A549 (cell line): ENCODE data around the gene NXPH4. TPM values are rescaled to one million over a fixed set of nuclear protein-coding genes. Genes with fewer than 3 reads are reported as not detected.

ENCODE experiments used
- ATAC-seq, 2 experiments: fragments of 200-7000 bp in 1 of 2; fragments of >200 bp in 1 of 2; cut with Nextera tagmentation in 1 of 2; cut with Tn5 transposase in 1 of 2; 3 replicates each; pipeline versions ENCODE4 v1.8.0 to v1.9.1; 2018 to 2020; ENCODE audit warnings: mild to moderate bottlenecking in 1 of 2, moderate library complexity in 1 of 2
- CTCF ChIA-PET: fragments of 300-600 bp; sonication (Branson Sonifier 250); formaldehyde crosslinking; extraction: SDS; loops from one replicate; lab custom pipeline; 2021; ENCODE audit warnings: antibody characterized with exemption, inconsistent platforms; lab: Yijun Ruan, JAX
- POLR2A ChIA-PET: fragments of 350-600 bp; formaldehyde crosslinking; extraction: SDS; loops from one replicate; lab custom pipeline; 2021; ENCODE audit warnings: antibody characterized with exemption, inconsistent platforms; lab: Yijun Ruan, JAX
- DNase-seq, 2 experiments: peaks; one replicate each; pipeline versions ENCODE4 v3.0.0 to v3.0.0-alpha.2; 2011 to 2016; ENCODE audit warnings: low read depth in 1 of 2, low spot score in 1 of 2
- FAIRE-seq: peaks from 2 replicates; lab custom pipeline; 2011; peaks lifted over from hg19 to GRCh38; lab: Jason Lieb, UNC
- H3K27ac ChIP-seq, 2 experiments: fragments of >200 bp; sonication (Bioruptor Twin); formaldehyde crosslinking; 3 replicates each; pipeline ENCODE4 v1.5.1; 2016 to 2017
- H3K4me1 ChIP-seq: fragments of >200 bp; sonication (Bioruptor Twin); formaldehyde crosslinking; 3 replicates; pipeline ENCODE4 v1.6.1; 2016
- H3K4me2 ChIP-seq: fragments of >200 bp; sonication (Bioruptor Twin); formaldehyde crosslinking; 3 replicates; pipeline ENCODE4 v1.6.1; 2016
- H3K4me3 ChIP-seq: fragments of >200 bp; sonication (Bioruptor Twin); formaldehyde crosslinking; 3 replicates; pipeline ENCODE4 v1.5.1; 2016
- H3K9me3 ChIP-seq: fragments of >200 bp; sonication (Bioruptor Twin); formaldehyde crosslinking; 3 replicates; pipeline ENCODE4 v1.6.1; 2016
- ATOH8 ChIP-seq: fragments of 250-450 bp; sonication (Bioruptor Pico); IDR thresholded peaks from 2 replicates; pipeline ENCODE4 v1.5.0; 2020; ENCODE audit warnings: low read depth, mild to moderate bottlenecking, moderate library complexity
- BCL3 ChIP-seq: fragments of >200 bp; sonication (Bioruptor Twin); formaldehyde crosslinking; IDR thresholded peaks from 3 replicates; pipeline ENCODE4 v1.6.1; 2016
- BHLHE40 ChIP-seq: IDR thresholded peaks from 2 replicates; pipeline ENCODE4 v1.6.1; 2012; ENCODE audit warnings: low read depth, low read length, inconsistent platforms
- CEBPB ChIP-seq, 2 experiments: fragments of >200 bp in 1 of 2; sonication (Bioruptor Twin) in 1 of 2; formaldehyde crosslinking in 1 of 2; IDR thresholded peaks; 2 replicates each; pipeline ENCODE4 v1.6.1; 2012 to 2016
- EHMT2 ChIP-seq: fragments of 200-600 bp; sonication (generic); IDR thresholded peaks from 2 replicates; pipeline ENCODE4 v1.6.1; 2016; ENCODE audit warnings: antibody characterized with exemption, low read depth, mild to moderate bottlenecking, moderate library complexity
- EP300 ChIP-seq, 2 experiments: fragments of >200 bp; sonication (Bioruptor Twin); formaldehyde crosslinking; IDR thresholded peaks; 2 replicates in 1 of 2; 3 replicates in 1 of 2; pipeline ENCODE4 v1.6.1; 2016 to 2017
- ESRRA ChIP-seq: fragments of 150-350 bp; IDR thresholded peaks from 2 replicates; pipeline ENCODE4 v1.6.1; 2014; ENCODE audit warnings: mild to moderate bottlenecking, low read length, borderline replicate concordance
- HDAC2 ChIP-seq: fragments of 200-600 bp; sonication (generic); IDR thresholded peaks from 2 replicates; pipeline ENCODE4 v1.6.1; 2016
- HES2 ChIP-seq: fragments of >200 bp; sonication (Bioruptor Twin); formaldehyde crosslinking; IDR thresholded peaks from 2 replicates; pipeline ENCODE4 v1.6.1; 2016
- HEYL ChIP-seq: fragments of 250-450 bp; sonication (Bioruptor Pico); IDR thresholded peaks from 2 replicates; pipeline ENCODE4 v1.8.0; 2021; ENCODE audit warnings: mild to moderate bottlenecking, moderate library complexity
- HOXA7 ChIP-seq: fragments of 250-450 bp; sonication (Bioruptor Pico); IDR thresholded peaks from 2 replicates; pipeline ENCODE4 v1.5.0; 2020; ENCODE audit warnings: mild to moderate bottlenecking, moderate library complexity
- HOXB13 ChIP-seq: fragments of 250-450 bp; sonication (Bioruptor Pico); IDR thresholded peaks from 2 replicates; pipeline ENCODE4 v1.5.0; 2020; ENCODE audit warnings: low read depth, mild to moderate bottlenecking, moderate library complexity
- KDM5A ChIP-seq: fragments of 200-600 bp; sonication (generic); IDR thresholded peaks from 2 replicates; pipeline ENCODE4 v1.6.1; 2016; ENCODE audit warnings: antibody characterized with exemption, mild to moderate bottlenecking
- PHF8 ChIP-seq: fragments of 200-600 bp; sonication (generic); IDR thresholded peaks from 2 replicates; pipeline ENCODE4 v1.6.1; 2016; ENCODE audit warnings: low read depth, mild to moderate bottlenecking, antibody characterized with exemption, moderate library complexity, borderline replicate concordance
- POLR2AphosphoS2 ChIP-seq: conservative IDR thresholded peaks from 2 replicates; pipeline ENCODE4 v1.6.1; 2012; ENCODE audit warnings: low read length, improper control_type of control experiment, inconsistent platforms
- RAD21 ChIP-seq, 2 experiments: fragments of >200 bp in 1 of 2; sonication (Bioruptor Twin) in 1 of 2; formaldehyde crosslinking in 1 of 2; IDR thresholded peaks in 1 of 2; conservative IDR thresholded peaks in 1 of 2; 2 replicates in 1 of 2; 3 replicates in 1 of 2; pipeline ENCODE4 v1.6.1; 2012 to 2018; ENCODE audit warnings: inconsistent platforms in 1 of 2
- RARB ChIP-seq: fragments of 250-450 bp; sonication (Bioruptor Pico); IDR thresholded peaks from 2 replicates; pipeline ENCODE4 v1.8.0; 2021; ENCODE audit warnings: mild to moderate bottlenecking, moderate library complexity
- RFX5 ChIP-seq: fragments of 450-650 bp; IDR thresholded peaks from 2 replicates; pipeline ENCODE4 v1.7.1; 2014; ENCODE audit warnings: antibody characterized with exemption, mild to moderate bottlenecking, moderate library complexity
- SMC3 ChIP-seq: fragments of >200 bp; sonication (Bioruptor Twin); formaldehyde crosslinking; IDR thresholded peaks from 3 replicates; pipeline ENCODE4 v1.6.1; 2018; ENCODE audit warnings: inconsistent platforms
- SREBF2 ChIP-seq: fragments of 450-650 bp; IDR thresholded peaks from 2 replicates; pipeline ENCODE4 v1.6.1; 2014; ENCODE audit warnings: mild to moderate bottlenecking, moderate library complexity
- TFCP2L1 ChIP-seq: fragments of 250-450 bp; sonication (Bioruptor Pico); IDR thresholded peaks from 2 replicates; pipeline ENCODE4 v1.5.0; 2021; ENCODE audit warnings: mild to moderate bottlenecking
- TP53 ChIP-seq: fragments of 250-450 bp; sonication (Bioruptor Pico); IDR thresholded peaks from 2 replicates; pipeline ENCODE4 v1.5.0; 2021; ENCODE audit warnings: mild to moderate bottlenecking, moderate library complexity
- ZC3H11A ChIP-seq: fragments of 450-650 bp; IDR thresholded peaks from 2 replicates; pipeline ENCODE4 v1.6.1; 2014; ENCODE audit warnings: antibody characterized with exemption, mild to moderate bottlenecking
- ZFP36 ChIP-seq: fragments of 450-650 bp; IDR thresholded peaks from 2 replicates; pipeline ENCODE4 v1.6.1; 2014; ENCODE audit warnings: borderline replicate concordance; ENCODE audit not compliant: partially characterized antibody
- WGBS: methylation state at CpG from one replicate; pipeline ENCODE4 v1.1.6; 2017; ENCODE audit errors: missing lambda C conversion rate; 5-methylcytosine and 5-hydroxymethylcytosine counted together
- polyA plus RNA-seq, 4 experiments: library from polyadenylated mRNA; depleted of rRNA in 3 of 4; stranded (reverse); fragments of >200 nt; fragmentation: RNase III in 1 of 4; extraction: RNeasy Plus Mini Kit Qiagen cat#74134 plus additional on column Dnase treatment in 1 of 4; gene quantifications; 2 replicates in 3 of 4; 3 replicates in 1 of 4; pipeline ENCODE4 v1.2.3, GENCODE V29; 2011 to 2017
- TF ChIP-seq, protein P1 (sequence below): IDR thresholded peaks from 2 replicates; pipeline ENCODE4 v1.6.1; 2012
- TF ChIP-seq, protein P2 (sequence below): fragments of 450-650 bp; IDR thresholded peaks from 2 replicates; pipeline ENCODE4 v1.6.1; 2014; ENCODE audit warnings: antibody characterized with exemption
- TF ChIP-seq, protein P3 (sequence below): fragments of 200-600 bp; sonication (generic); IDR thresholded peaks from 2 replicates; pipeline ENCODE4 v1.6.1; 2016; ENCODE audit warnings: antibody characterized with exemption, mild to moderate bottlenecking, moderate library complexity

The NXPH4 gene
- polyA plus RNA-seq, 2 of the 4 experiments (the other 2 are of a cell fraction) = 0.52 to 3.5 TPM

DNA sequence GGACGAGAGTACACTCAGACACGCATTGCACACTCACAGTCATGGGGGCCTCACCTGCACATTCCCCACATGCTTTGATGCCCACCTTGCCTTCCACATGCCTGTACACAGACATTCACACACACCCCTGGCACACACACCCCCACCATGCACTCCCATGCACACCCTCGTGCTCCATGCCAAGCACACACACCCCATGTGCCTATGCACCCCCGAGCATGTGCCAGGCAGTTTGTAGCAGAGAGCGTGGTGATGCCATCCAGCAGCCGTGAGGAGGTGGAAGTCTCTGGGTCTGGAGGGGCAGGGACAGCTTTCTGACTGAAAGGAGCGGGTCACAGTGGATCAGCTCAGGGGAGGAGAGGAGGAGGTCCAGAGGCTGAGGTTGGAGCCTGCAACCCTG lies 10.7 kb upstream of the NXPH4 start (continued):
- TF ChIP-seq, protein P1, sequence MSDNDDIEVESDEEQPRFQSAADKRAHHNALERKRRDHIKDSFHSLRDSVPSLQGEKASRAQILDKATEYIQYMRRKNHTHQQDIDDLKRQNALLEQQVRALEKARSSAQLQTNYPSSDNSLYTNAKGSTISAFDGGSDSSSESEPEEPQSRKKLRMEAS = no peak
- TF ChIP-seq HOXB13 (CRISPR knock-in tag) (no peak), TP53 (CRISPR knock-in tag) (no peak), CEBPB (IDR thresholded peaks at IDR 0.05) (no peak), RAD21 (conservative IDR thresholded peaks at IDR 0.05 in 1 of 2, IDR thresholded peaks at IDR 0.05 in 1 of 2) (no peak)

DNA sequence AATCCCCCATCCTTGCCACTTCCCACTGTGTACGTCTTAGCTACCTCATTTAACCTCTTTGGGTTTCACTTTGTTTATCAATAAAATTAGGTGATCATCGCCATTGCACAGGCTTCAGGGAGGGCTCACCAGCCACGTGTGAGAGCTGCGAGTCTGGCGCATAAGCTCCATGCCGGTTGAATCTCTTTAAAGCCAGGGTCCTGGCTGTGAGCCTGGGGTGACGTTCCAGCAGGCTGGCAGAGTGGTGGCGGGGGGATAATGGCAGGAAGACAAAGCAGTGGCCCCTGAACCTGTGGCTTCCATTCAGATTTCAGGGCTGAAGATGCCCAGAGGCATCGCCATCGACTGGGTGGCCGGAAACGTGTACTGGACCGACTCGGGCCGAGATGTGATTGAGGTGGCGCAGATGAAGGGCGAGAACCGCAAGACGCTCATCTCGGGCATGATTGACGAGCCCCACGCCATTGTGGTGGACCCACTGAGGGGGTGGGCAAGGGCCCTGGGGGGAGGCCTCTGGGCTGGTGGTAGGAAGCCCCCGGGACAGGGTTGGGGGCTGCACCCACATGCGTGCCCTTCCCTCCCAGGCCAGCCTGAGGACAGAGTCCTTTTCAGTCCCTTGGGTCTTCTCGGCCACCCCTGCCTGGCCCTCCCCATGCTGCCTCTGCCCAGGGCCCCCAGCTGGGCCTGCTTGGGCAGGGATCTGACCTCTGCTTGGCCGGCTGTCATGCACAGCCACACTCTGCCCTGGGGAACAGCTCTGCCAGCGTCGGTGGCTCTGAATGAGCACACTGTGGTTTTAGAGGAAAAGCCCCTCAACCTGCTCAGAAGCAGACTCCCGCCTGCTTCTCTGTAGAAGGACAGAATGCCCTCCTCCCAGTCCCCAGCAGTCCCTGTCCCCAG lies 8.6 kb upstream of the NXPH4 start:
- DNase-seq = no peak
- H3K4me1 ChIP-seq = 0 out of 3 replicates have a peak, but pooled peaks cover 2% of the 10 kb centered on the region
- ChIA-PET POLR2A (no interaction called here), CTCF (interaction anchor here (0.9 to 4.6 kb wide), 7 partner anchors 10 to 96 kb away, joined by 3 to 27 read pairs (median 5); no protein-coding TSS in a partner anchor)
- H3K9me3 ChIP-seq = no peaks in the 10 kb centered on the region
- H3K27ac ChIP-seq = no peak overlapping the region
- TF ChIP-seq HEYL = no peak
- TF ChIP-seq HOXA7 (CRISPR knock-in tag) = no peak
- no peak for TF ChIP-seq HDAC2
- TF ChIP-seq ESRRA = no peak
- no peak for TF ChIP-seq ATOH8
- no peak for TF ChIP-seq ZC3H11A
- TF ChIP-seq RFX5 = no peak
- TF ChIP-seq BCL3 = no peak
- no peak for TF ChIP-seq ZFP36
- no peak for TF ChIP-seq KDM5A
- no peak for TF ChIP-seq TP53 (CRISPR knock-in tag)
- no peak for TF ChIP-seq BHLHE40
- TF ChIP-seq, protein P1 = no peak
- TF ChIP-seq POLR2AphosphoS2 = no peak
- no peak for TF ChIP-seq CEBPB (IDR thresholded peaks at IDR 0.05)
- WGBS = 89% methylated on average over 29 of the region's 29 CpGs
- H3K4me2 ChIP-seq = no peak overlapping the region
- FAIRE-seq = no peak
- no peak for ATAC-seq
- H3K4me3 ChIP-seq = no peak overlapping the region

GRCh38 chr12:57208631-57209282 lies 7.8 kb upstream of the NXPH4 start:
- 88% methylated on average over 22 of the region's 22 CpGs for WGBS
- POLR2A ChIA-PET = no interaction called here
- FAIRE-seq = no peak
- TF ChIP-seq EHMT2 (no peak), EP300 (IDR thresholded peaks at IDR 0.05) (no peak), SREBF2 (no peak), PHF8 (no peak), RARB (CRISPR knock-in tag) (no peak), POLR2AphosphoS2 (no peak), HES2 (no peak), SMC3 (no peak), TFCP2L1 (CRISPR knock-in tag) (no peak), HOXA7 (CRISPR knock-in tag) (no peak)
- TF ChIP-seq, protein P2, sequence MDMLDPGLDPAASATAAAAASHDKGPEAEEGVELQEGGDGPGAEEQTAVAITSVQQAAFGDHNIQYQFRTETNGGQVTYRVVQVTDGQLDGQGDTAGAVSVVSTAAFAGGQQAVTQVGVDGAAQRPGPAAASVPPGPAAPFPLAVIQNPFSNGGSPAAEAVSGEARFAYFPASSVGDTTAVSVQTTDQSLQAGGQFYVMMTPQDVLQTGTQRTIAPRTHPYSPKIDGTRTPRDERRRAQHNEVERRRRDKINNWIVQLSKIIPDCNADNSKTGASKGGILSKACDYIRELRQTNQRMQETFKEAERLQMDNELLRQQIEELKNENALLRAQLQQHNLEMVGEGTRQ = no peak
- TF ChIP-seq, protein P3, sequence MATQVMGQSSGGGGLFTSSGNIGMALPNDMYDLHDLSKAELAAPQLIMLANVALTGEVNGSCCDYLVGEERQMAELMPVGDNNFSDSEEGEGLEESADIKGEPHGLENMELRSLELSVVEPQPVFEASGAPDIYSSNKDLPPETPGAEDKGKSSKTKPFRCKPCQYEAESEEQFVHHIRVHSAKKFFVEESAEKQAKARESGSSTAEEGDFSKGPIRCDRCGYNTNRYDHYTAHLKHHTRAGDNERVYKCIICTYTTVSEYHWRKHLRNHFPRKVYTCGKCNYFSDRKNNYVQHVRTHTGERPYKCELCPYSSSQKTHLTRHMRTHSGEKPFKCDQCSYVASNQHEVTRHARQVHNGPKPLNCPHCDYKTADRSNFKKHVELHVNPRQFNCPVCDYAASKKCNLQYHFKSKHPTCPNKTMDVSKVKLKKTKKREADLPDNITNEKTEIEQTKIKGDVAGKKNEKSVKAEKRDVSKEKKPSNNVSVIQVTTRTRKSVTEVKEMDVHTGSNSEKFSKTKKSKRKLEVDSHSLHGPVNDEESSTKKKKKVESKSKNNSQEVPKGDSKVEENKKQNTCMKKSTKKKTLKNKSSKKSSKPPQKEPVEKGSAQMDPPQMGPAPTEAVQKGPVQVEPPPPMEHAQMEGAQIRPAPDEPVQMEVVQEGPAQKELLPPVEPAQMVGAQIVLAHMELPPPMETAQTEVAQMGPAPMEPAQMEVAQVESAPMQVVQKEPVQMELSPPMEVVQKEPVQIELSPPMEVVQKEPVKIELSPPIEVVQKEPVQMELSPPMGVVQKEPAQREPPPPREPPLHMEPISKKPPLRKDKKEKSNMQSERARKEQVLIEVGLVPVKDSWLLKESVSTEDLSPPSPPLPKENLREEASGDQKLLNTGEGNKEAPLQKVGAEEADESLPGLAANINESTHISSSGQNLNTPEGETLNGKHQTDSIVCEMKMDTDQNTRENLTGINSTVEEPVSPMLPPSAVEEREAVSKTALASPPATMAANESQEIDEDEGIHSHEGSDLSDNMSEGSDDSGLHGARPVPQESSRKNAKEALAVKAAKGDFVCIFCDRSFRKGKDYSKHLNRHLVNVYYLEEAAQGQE = no peak

More at GRCh38 chr12:57208631-57209282, 7.8 kb upstream of the NXPH4 start:
- Histone ChIP-seq H3K9me3 (no peaks in the 10 kb centered on the region), H3K4me2 (no peak overlapping the region), H3K4me1 (peaks cover 8% of the 10 kb centered on the region), H3K4me3 (no peak overlapping the region), H3K27ac (no peak overlapping the region)
- ATAC-seq (no peak), DNase-seq (no peak)
- CTCF ChIA-PET = interaction anchor here (0.8 to 4.6 kb wide), 4 partner anchors 31 to 97 kb away, joined by 3 to 27 read pairs (median 7); no protein-coding TSS in a partner anchor
